ENCODE measurements around the gene TEX29.

TEX29 gene

GRCh38 chr13:111292710-111293485 lies 27.5 kb upstream of the TEX29 start:
- no peak for DNase-seq

GRCh38 chr13:111295886-111296285 lies 24.6 kb upstream of the TEX29 start:
- no peak for DNase-seq

GRCh38 chr13:111296417-111296816 lies 24.0 kb upstream of the TEX29 start:
- no peak for DNase-seq

- no peak for DNase-seq
These were observed 22.0 kb upstream of the TEX29 start for GRCh38 chr13:111298214-111298975.

GRCh38 chr13:111302045-111302726 lies 18.3 kb upstream of the TEX29 start:
- DNase-seq, result no peak

GRCh38 chr13:111303559-111303958 lies 16.9 kb upstream of the TEX29 start:
- DNase-seq, result no peak

GRCh38 chr13:111304041-111304544 lies 16.3 kb upstream of the TEX29 start:
- no peak for DNase-seq

- no peak for DNase-seq
These were observed 15.7 kb upstream of the TEX29 start for GRCh38 chr13:111304603-111305289.

GRCh38 chr13:111312944-111313590 lies 7.4 kb upstream of the TEX29 start:
- no peak for DNase-seq

GRCh38 chr13:111313911-111314425 lies 6.5 kb upstream of the TEX29 start:
- no peak for DNase-seq

GRCh38 chr13:111314852-111315251 lies 5.6 kb upstream of the TEX29 start:
- DNase-seq, result no peak

GRCh38 chr13:111315347-111315995 lies 5.0 kb upstream of the TEX29 start:
- DNase-seq, result no peak

- DNase-seq, result no peak
These were observed 4.2 kb upstream of the TEX29 start for GRCh38 chr13:111316161-111316730.

- no peak for DNase-seq
These were observed 3.3 kb upstream of the TEX29 start for GRCh38 chr13:111317042-111317550.

- DNase-seq, result no peak
These were observed 2.7 kb upstream of the TEX29 start for GRCh38 chr13:111317571-111318345.

- no peak for DNase-seq
These were observed 2.1 kb upstream of the TEX29 start for GRCh38 chr13:111318386-111318785.

GRCh38 chr13:111319521-111319920 lies 921 bp upstream of the TEX29 start:
- DNase-seq, result no peak

- no peak for DNase-seq
These were observed 1.8 kb downstream of the TEX29 start for GRCh38 chr13:111322001-111322915.

- no peak for DNase-seq
These were observed 2.5 kb downstream of the TEX29 start for GRCh38 chr13:111322916-111323331.

Data from DMS 273 treated with DMSO at 0.1 percent for 48 hours (cell line).